RPMI7951 (cell line): ENCODE results near the gene SHQ1. TPM values are rescaled to one million over a fixed set of nuclear protein-coding genes. Genes with fewer than 3 reads are reported as not detected.

Source experiments
- DNase-seq: peaks from one replicate; pipeline ENCODE4 v3.0.0-alpha.2; 2012; ENCODE audit warnings: low read depth
- total RNA-seq: library from RNA; depleted of rRNA; stranded (reverse); fragments of >200 nt; shearing (Covaris generic); gene quantifications from 2 replicates; pipeline ENCODE4 v1.2.3, GENCODE V29; 2014

The SHQ1 gene
- total RNA-seq, 1 experiment from 2014 or later = 29.4 TPM

GRCh38 chr3:72848703-72849081, 447 bp upstream of the SHQ1 start:
- DNase-seq = peak; percentile 47

GRCh38 chr3:72847282-72847681, 963 bp downstream of the SHQ1 start:
- no peak for DNase-seq

- DNase-seq = no peak
Measured at GRCh38 chr3:72846166-72846565, 2.1 kb downstream of the SHQ1 start.

- peak; percentile 14 for DNase-seq
Measured at GRCh38 chr3:72844436-72844993, 3.7 kb downstream of the SHQ1 start.

GRCh38 chr3:72839057-72839456, 9.2 kb downstream of the SHQ1 start:
- no peak for DNase-seq

GRCh38 chr3:72836923-72837322, 11.3 kb downstream of the SHQ1 start:
- DNase-seq = no peak

- DNase-seq = no peak
Measured at GRCh38 chr3:72836416-72836815, 11.8 kb downstream of the SHQ1 start.

GRCh38 chr3:72830452-72831223, 17.6 kb downstream of the SHQ1 start:
- no peak for DNase-seq

GRCh38 chr3:72829701-72830100, 18.5 kb downstream of the SHQ1 start:
- DNase-seq = no peak

GRCh38 chr3:72821161-72821781, 27.0 kb downstream of the SHQ1 start:
- DNase-seq = peak; percentile 93

GRCh38 chr3:72820415-72820814, 27.8 kb downstream of the SHQ1 start:
- peak; percentile 79 for DNase-seq

- DNase-seq = peak; percentile 65
Measured at GRCh38 chr3:72818905-72819304, 29.3 kb downstream of the SHQ1 start.

GRCh38 chr3:72818092-72818773, 30.0 kb downstream of the SHQ1 start:
- DNase-seq = peak; percentile 23

- no peak for DNase-seq
Measured at GRCh38 chr3:72816862-72817355, 31.3 kb downstream of the SHQ1 start.

- DNase-seq = no peak
Measured at GRCh38 chr3:72814308-72814707, 33.9 kb downstream of the SHQ1 start.

- no peak for DNase-seq
Measured at GRCh38 chr3:72812201-72812600, 36.0 kb downstream of the SHQ1 start.

- no peak for DNase-seq
Measured at GRCh38 chr3:72811571-72811970, 36.7 kb downstream of the SHQ1 start.

GRCh38 chr3:72810659-72811434, 37.4 kb downstream of the SHQ1 start:
- no peak for DNase-seq

GRCh38 chr3:72810063-72810462, 38.2 kb downstream of the SHQ1 start:
- no peak for DNase-seq

- DNase-seq = no peak
Measured at GRCh38 chr3:72804361-72804760, 43.9 kb downstream of the SHQ1 start.

- DNase-seq = no peak
Measured at GRCh38 chr3:72803573-72803972, 44.7 kb downstream of the SHQ1 start.

- no peak for DNase-seq
Measured at GRCh38 chr3:72802001-72802400, 46.2 kb downstream of the SHQ1 start.
